CD14-positive monocyte (primary cell): Measurements from ENCODE around the gene CALY. TPM values are rescaled to one million over a fixed set of nuclear protein-coding genes. Genes with fewer than 3 reads are reported as not detected.

Experiments used
- DNase-seq, 3 donors: peaks; one replicate each; pipeline ENCODE4 v3.0.0-alpha.2; 2011 to 2022
- H2AFZ ChIP-seq: 2 replicates; pipeline ENCODE4 v1.6.0; 2012; ENCODE audit warnings: mild to moderate bottlenecking, low read depth, low read length, inconsistent platforms; ENCODE audit not compliant: insufficient read depth, poor library complexity, severe bottlenecking
- H3K27ac ChIP-seq, 2 donors: 1 replicate in 1 of 2; 2 replicates in 1 of 2; pipeline ENCODE4 v1.5.1; 2012 to 2013; ENCODE audit warnings: low read length in 2 of 2, control low read depth in 1 of 2, inconsistent platforms in 1 of 2, low read depth in 1 of 2, mild to moderate bottlenecking in 1 of 2
- H3K27me3 ChIP-seq, 2 donors: one replicate each; pipeline versions ENCODE4 v1.6.0 to v1.6.1; 2011 to 2013; ENCODE audit warnings: low read length in 2 of 2; ENCODE audit not compliant: control insufficient read depth in 2 of 2, insufficient read depth in 2 of 2
- H3K36me3 ChIP-seq, 2 donors: replicated peaks in 1 of 2; 1 replicate in 1 of 2; 2 replicates in 1 of 2; pipeline versions ENCODE4 v1.5.1 to v1.6.1; 2012 to 2013; ENCODE audit warnings: low read length in 2 of 2, control low read depth in 1 of 2, inconsistent platforms in 1 of 2, mild to moderate bottlenecking in 1 of 2; ENCODE audit not compliant: insufficient read depth in 2 of 2, control insufficient read depth in 1 of 2
- H3K4me1 ChIP-seq, 2 donors: 1 replicate in 1 of 2; 2 replicates in 1 of 2; pipeline versions ENCODE4 v1.5.1 to v1.6.1; 2012 to 2013; ENCODE audit warnings: low read length in 2 of 2, control low read depth in 1 of 2, inconsistent platforms in 1 of 2, mild to moderate bottlenecking in 1 of 2, moderate library complexity in 1 of 2; ENCODE audit not compliant: insufficient read depth in 2 of 2, control insufficient read depth in 1 of 2
- H3K4me2 ChIP-seq: replicated peaks from 2 replicates; pipeline ENCODE3; 2012; ENCODE audit warnings: low read length, moderate library complexity, mild to moderate bottlenecking; ENCODE audit not compliant: poor library complexity, severe bottlenecking; ENCODE audit errors: extremely low read depth
- H3K4me3 ChIP-seq, 3 experiments: fragments of 200-600 bp in 1 of 3; sonication (generic) in 1 of 3; replicated peaks in 1 of 3; 1 replicate in 2 of 3; 2 replicates in 1 of 3; pipeline ENCODE4 v1.5.1; 2011 to 2013; ENCODE audit warnings: low read length in 3 of 3, mild to moderate bottlenecking in 3 of 3, control low read depth in 2 of 3, low read depth in 2 of 3, inconsistent platforms in 1 of 3, moderate library complexity in 1 of 3
- H3K79me2 ChIP-seq: 2 replicates; pipeline ENCODE4 v1.6.0; 2012; ENCODE audit warnings: mild to moderate bottlenecking, control low read depth, inconsistent platforms, low read length, moderate library complexity; ENCODE audit not compliant: insufficient read depth
- H3K9ac ChIP-seq: 2 replicates; pipeline ENCODE4 v1.6.0; 2017; ENCODE audit warnings: low read length, mild to moderate bottlenecking; ENCODE audit not compliant: insufficient read depth, poor library complexity, severe bottlenecking
- H3K9me3 ChIP-seq, 2 donors: replicated peaks in 1 of 2; 1 replicate in 1 of 2; 2 replicates in 1 of 2; pipeline versions ENCODE4 v1.5.1 to v1.6.1; 2012 to 2013; ENCODE audit warnings: low read length in 2 of 2, control low read depth in 1 of 2; ENCODE audit not compliant: control insufficient read depth in 1 of 2, insufficient read depth in 1 of 2
- H4K20me1 ChIP-seq: 2 replicates; pipeline ENCODE4 v1.6.0; 2012; ENCODE audit warnings: mild to moderate bottlenecking, low read length, control low read depth, moderate library complexity; ENCODE audit not compliant: insufficient read depth
- H3K27ac Mint-ChIP-seq, 7 donors: one replicate each; pipeline ENCODE4 v1.8.0; 2020; ENCODE audit warnings: mild to moderate bottlenecking in 7 of 7, mixed read lengths in 7 of 7, moderate library complexity in 6 of 7, inconsistent platforms in 2 of 7
- H3K27me3 Mint-ChIP-seq, 3 donors: one replicate each; pipeline ENCODE4 v1.8.0; 2021 to 2022; ENCODE audit warnings: low read depth in 3 of 3, mild to moderate bottlenecking in 3 of 3, mixed read lengths in 3 of 3, moderate library complexity in 3 of 3, inconsistent platforms in 1 of 3
- H3K36me3 Mint-ChIP-seq, 2 donors: one replicate each; pipeline ENCODE4 v1.8.0; 2020; ENCODE audit warnings: mixed read lengths in 2 of 2, inconsistent platforms in 1 of 2, mild to moderate bottlenecking in 1 of 2
- H3K4me1 Mint-ChIP-seq: one replicate; pipeline ENCODE4 v1.8.0; 2020; ENCODE audit warnings: mild to moderate bottlenecking, mixed read lengths
- H3K4me3 Mint-ChIP-seq, 2 donors: one replicate each; pipeline ENCODE4 v1.8.0; 2020; ENCODE audit warnings: mild to moderate bottlenecking in 2 of 2, mixed read lengths in 2 of 2, moderate library complexity in 1 of 2
- H3K9me3 Mint-ChIP-seq, 7 donors: one replicate each; pipeline ENCODE4 v1.8.0; 2020 to 2022; ENCODE audit warnings: mixed read lengths in 7 of 7, mild to moderate bottlenecking in 6 of 7, moderate library complexity in 6 of 7, inconsistent platforms in 2 of 7
- CTCF ChIP-seq: fragments of 200-600 bp; IDR thresholded peaks from one replicate; pipeline ENCODE4 v1.8.0; 2022; ENCODE audit warnings: antibody characterized with exemption, mild to moderate bottlenecking
- WGBS: methylation state at CpG from one replicate; pipeline ENCODE4 v1.1.5; 2013; ENCODE audit warnings: missing lambda C conversion rate; ENCODE audit not compliant: insufficient coverage; 5-methylcytosine and 5-hydroxymethylcytosine counted together
- intact Hi-C, 2 donors: fragments of 100-400 bp; cut with micrococcal nuclease; formaldehyde crosslinking; loops; one replicate each; pipeline versions ENCODE4 v1.15.0 to v1.15.1; 2023
- polyA plus RNA-seq, 3 donors: library from polyadenylated mRNA; depleted of rRNA in 1 of 3; unstranded in 2 of 3; stranded (reverse) in 1 of 3; fragments of 300-500 nt in 2 of 3; fragments of >200 nt in 1 of 3; fragmentation: Illumina TruSeq in 2 of 3; gene quantifications; 1 replicate in 2 of 3; 2 replicates in 1 of 3; pipeline ENCODE4 v1.2.3, GENCODE V29; 2012 to 2021

Gene CALY
- polyA plus RNA-seq, 3 donors: not detected

DNA sequence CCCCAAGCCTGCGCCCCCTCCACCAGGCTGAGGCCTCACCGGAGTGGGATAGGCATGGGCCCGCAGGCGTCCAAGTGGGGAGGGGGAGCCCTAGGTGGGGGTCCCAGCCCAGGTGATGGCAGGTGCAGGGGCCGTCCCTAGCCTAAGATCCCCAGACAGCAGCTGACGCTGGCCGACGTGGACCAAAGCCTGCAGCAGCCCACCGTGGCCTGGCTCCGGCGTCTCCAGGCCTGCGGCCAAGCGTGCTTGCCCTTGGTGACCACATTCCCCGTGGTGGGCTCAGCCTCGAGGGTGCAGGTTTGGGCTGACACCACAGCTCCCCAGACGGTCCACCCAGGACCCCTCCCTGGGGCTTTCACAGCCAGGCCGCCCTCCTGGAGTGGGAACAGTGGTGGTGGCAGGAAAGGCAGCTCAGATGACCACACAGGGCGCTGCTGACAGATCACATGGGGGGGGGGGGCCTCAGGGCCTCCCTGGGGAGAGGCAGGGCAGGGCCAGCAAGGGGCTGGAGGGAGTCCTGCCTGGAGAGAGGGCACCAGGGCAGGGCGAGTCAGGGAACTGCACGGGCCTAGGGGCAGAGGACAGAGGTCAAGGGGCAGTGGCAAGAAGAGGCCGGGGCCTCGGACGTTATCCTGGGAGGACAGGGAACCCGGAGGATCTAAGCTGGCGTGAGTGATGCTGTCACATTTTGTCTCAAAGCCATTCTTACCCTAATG, 59.3 kb downstream of the CALY start:
- peaks cover 73 to 83% of the 10 kb centered on the region in 2 donors for H3K4me1 ChIP-seq
- no peaks in the 10 kb centered on the region for H3K27me3 ChIP-seq
- Mint-ChIP-seq H3K9me3 (peaks cover 0 to 2% (median 0%) of the 10 kb centered on the region in 7 donors), H3K4me1 (peaks cover 57% of the 10 kb centered on the region), H3K4me3 (peak overlapping the region; percentile 83 to 91), H3K36me3 (peaks cover 26 to 34% of the 10 kb centered on the region in 2 donors), H3K27me3 (peaks cover 0 to 15% (median 2%) of the 10 kb centered on the region in 3 donors), H3K27ac (peak overlapping the region; percentile 99 to 100 (median 100))
- DNase-seq: no peak
- H3K4me2 ChIP-seq: peak overlapping the region; percentile 99
- TF ChIP-seq CTCF: no peak
- H3K9ac ChIP-seq: peak overlapping the region; percentile 97
- peaks cover 36% of the 10 kb centered on the region for H3K79me2 ChIP-seq
- peaks cover 30 to 36% of the 10 kb centered on the region in 2 donors for H3K36me3 ChIP-seq
- peak overlapping the region; percentile 96 to 99 for H3K27ac ChIP-seq
- no peak overlapping the region for H2AFZ ChIP-seq
- H3K9me3 ChIP-seq: no peaks in the 10 kb centered on the region
- peaks cover 37% of the 10 kb centered on the region for H4K20me1 ChIP-seq
- H3K4me3 ChIP-seq: peak overlapping the region in 1 of 3 experiments; percentile 94
- intact Hi-C loops: no loop called here
- 88% methylated on average over 12 of the region's 25 CpGs for WGBS

- H3K4me2 ChIP-seq: peak within 1 kb of the TSS; percentile 99
- Mint-ChIP-seq H3K36me3 (peaks cover 25 to 34% of the 10 kb centered on the region in 2 donors), H3K4me3 (peak within 1 kb of the TSS; percentile 90 to 91), H3K27ac (peak within 1 kb of the TSS; percentile 99 to 100 (median 100)), H3K27me3 (peaks cover 0 to 18% (median 2%) of the 10 kb centered on the region in 3 donors), H3K4me1 (peaks cover 57% of the 10 kb centered on the region), H3K9me3 (peaks cover 0 to 2% (median 0%) of the 10 kb centered on the region in 7 donors)
- WGBS: 1% methylated on average over 60 of the region's 63 CpGs
- H3K9ac ChIP-seq: peak within 1 kb of the TSS; percentile 97
- H2AFZ ChIP-seq: no peak within 1 kb of the TSS
- TF ChIP-seq CTCF: no peak
- peaks cover 73 to 83% of the 10 kb centered on the region in 2 donors for H3K4me1 ChIP-seq
- peak within 1 kb of the TSS; percentile 96 to 99 for H3K27ac ChIP-seq
- H3K27me3 ChIP-seq: no peaks in the 10 kb centered on the region
- peaks cover 44% of the 10 kb centered on the region for H4K20me1 ChIP-seq
- intact Hi-C loops: no loop called here
- peak within 1 kb of the TSS; percentile 61 to 94 (median 81) for H3K4me3 ChIP-seq
- H3K36me3 ChIP-seq: peaks cover 28 to 34% of the 10 kb centered on the region in 2 donors
- peaks cover 36% of the 10 kb centered on the region for H3K79me2 ChIP-seq
- DNase-seq: peak; percentile 59 to 65 (median 61)
- no peaks in the 10 kb centered on the region for H3K9me3 ChIP-seq
Measured at GRCh38 chr10:133276435-133277201, 60.1 kb downstream of the CALY start, which contains the start of gene ADAM8. ADAM8 (minus strand) TSS chr10:133276868; CDS start chr10:133276817, 51 bp downstream.
